HG02981 (cell line): ENCODE results near the gene TCEANC2.

Experiments
- ATAC-seq: cut with Tn5 transposase; IDR thresholded peaks from one replicate; pipeline ENCODE4 v1.9.1; 2021; ENCODE audit warnings: mild to moderate bottlenecking, moderate library complexity; ENCODE audit not compliant: unreplicated experiment

TCEANC2 gene

DNA sequence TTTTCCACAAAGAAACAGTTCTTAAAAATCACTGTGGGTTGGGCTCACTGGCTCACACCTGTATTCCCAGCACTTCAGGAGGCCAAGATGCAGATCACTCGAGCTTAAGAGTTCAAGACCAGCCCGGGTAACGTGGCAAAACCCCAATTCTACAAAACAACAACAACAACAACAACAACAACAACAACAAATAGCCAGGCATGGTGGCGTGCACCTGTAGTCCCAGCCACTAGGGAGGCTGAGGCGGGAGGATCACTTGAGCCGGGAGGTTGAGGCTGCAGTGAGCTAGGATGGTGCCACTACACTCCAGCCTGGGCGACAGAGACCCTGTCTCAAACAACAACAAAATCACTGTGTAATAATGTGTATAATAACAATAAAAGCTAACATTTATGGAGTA lies 58.6 kb downstream of the TCEANC2 start:
- ATAC-seq: no peak

DNA sequence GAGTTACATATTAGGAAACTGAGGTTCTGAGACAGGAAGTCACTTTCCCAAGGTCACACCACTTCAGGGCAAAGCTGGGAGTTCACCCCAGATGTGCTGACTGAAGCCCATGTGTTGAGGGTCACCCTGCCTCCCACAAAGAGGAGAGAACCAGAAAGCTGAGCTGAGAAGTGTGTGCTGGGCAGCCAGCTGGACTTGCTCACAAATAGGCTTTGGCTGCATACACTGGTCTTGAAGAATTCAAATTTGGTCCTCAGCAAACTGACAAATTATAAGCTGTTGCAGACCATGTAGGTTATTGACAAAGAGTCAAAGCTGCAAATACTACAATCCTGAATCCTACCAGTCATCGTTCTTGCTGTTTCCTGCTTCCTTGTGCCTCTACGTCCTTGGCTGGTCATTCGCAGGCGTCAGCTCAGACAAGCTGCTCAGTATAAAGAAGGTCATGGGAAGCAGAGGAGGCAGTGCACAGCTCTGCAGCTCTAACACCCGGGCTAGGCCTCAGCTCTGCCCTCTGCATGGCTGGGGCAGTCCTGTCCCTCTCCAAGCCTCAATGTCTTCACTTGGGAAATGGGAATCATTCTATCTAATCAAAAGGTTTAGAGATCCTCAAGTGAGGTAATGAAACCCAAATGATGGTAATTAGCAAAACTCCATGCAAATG lies 59.4 kb downstream of the TCEANC2 start:
- no peak for ATAC-seq

DNA sequence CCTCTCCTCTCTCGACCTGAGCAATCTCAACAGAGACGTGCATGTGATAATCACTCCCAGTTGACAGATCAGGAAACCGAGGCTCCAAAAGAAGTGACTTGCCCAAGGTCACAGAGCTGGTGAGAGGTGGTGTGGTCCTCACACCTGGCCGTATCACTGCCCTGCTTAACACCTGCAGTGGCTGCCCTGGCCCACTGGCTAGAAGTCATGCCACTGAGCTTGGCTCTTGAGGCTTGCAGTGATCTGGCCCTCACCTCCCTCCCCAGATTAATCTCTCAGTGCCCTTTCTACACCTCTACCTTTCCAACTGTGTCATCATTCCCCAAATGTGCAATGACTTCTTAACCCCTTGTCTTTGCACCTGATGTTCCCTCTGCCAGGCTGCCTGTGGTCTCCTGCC lies 60.6 kb downstream of the TCEANC2 start:
- no peak for ATAC-seq

- no peak for ATAC-seq
These were observed 61.5 kb downstream of the TCEANC2 start for GRCh38 chr1:54114955-54115354.

DNA sequence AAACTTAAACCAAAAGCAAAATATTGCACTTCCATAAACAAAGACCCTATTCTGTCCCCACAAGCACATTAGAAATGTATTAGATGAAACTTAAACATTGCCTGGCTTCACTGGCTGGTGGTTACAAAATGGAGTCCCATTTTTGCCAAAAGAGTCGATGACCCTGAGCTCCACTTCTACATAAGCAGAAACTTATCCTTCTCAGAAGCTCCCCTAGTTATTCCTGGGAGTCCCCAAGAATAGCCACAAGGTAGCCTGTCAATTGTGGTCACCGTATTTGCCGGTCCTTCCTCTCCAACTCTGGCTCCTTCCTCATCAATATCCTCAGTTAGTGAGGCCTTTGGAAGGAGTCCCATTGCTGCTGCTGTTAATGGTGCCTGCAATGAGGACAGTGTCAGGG lies 62.1 kb downstream of the TCEANC2 start:
- ATAC-seq: no peak

DNA sequence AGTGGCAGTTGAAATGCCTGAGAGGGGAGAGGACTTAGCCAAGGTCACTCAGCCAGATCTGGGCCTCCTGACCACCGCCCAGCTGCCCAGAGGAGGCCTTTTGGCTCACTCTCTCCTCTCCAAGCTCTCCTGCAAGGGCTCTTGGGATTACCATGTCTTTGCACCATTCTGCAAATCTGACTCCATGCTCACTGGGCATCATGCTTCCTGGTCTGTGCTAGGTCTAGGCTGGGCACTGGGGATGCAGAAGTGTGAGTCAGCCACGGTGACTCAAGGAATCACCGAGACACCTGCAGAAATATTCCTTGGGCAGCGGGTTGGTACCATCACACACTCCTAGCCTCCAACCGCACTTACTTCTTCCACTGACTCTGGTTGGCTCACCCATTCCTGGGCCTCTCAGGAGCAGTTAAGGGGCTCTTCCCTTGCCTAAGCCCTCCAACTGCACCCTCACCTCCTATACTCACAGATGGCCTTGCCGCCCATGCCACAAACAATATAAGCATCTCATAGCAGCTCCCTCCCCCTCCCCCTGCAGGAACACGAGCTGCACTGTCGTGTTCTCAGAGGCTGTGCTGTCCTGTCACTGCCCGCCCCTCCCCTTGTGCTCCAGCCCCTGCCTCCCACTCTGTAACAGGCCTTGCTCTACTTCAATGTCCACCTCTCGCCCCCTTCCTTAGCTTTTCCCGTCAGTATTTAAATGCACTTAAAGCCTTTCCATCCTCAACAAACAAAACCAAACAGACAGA lies 64.6 kb downstream of the TCEANC2 start:
- no peak for ATAC-seq

GRCh38 chr1:54118704-54119103 lies 65.3 kb downstream of the TCEANC2 start:
- ATAC-seq: no peak

GRCh38 chr1:54120018-54120697 lies 66.8 kb downstream of the TCEANC2 start:
- ATAC-seq: no peak

GRCh38 chr1:54120698-54121481 lies 67.5 kb downstream of the TCEANC2 start:
- ATAC-seq: no peak

DNA sequence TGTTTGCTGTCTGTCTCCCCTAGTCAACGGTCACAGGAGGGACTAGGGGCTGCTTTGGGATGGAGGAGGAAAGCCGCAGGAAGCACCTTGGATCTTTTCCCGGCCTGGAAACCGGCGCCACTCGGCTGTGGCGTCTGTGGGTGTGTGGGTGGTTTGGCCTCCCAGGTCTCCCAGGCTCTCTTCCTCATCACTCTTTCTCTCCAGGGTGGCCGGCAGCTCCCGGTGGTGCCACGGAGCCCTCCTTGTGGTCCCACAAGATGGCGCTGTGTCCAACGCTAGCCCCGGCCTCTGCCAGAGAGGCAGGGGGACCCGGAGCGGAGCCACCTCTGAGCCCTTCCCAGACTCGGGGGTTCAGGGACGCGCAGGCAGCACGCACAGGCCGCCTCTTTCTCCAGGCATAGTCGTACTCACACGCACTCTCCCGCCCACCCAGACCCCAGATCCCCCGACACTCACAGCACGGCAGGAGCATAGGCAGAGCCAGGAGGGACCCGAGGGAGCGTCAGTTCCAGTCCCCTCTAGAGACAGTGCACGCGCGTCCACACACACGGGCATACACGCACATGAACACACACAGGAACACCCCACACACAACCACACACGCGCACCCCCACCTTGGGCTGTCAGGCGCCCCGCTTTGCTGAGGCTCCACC lies 68.2 kb downstream of the TCEANC2 start:
- no peak for ATAC-seq

DNA sequence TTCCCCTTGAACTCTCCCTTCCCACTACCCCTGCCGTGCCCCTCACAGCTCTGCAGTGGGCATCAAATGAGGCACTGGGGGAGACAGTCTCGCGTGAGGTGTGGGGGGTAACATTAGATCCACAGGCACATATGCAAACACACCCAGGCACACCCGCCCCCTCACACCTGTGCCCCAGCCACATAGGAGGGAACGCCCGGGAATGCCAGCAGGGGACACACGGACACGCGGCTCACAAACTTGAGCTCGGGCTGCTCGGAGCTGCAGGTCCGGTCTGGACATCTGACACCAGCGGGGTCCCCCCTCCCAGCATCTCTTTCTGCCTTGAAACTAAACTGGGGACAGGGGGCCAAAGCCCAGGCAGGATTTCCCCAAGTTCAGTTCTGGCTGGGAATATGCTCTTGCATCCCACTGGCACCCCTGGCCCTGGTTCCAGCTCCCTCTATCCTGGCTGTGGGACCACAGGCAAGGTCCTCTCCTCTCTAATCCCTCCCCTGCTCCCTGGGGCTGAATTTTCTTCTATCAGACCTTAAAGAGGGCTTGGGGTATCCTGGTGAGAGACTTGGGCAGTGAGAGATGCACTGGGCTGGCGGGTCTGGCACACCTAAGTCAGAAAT lies 68.8 kb downstream of the TCEANC2 start:
- no peak for ATAC-seq

- ATAC-seq: no peak
These were observed 69.6 kb downstream of the TCEANC2 start for GRCh38 chr1:54122992-54123391.

DNA sequence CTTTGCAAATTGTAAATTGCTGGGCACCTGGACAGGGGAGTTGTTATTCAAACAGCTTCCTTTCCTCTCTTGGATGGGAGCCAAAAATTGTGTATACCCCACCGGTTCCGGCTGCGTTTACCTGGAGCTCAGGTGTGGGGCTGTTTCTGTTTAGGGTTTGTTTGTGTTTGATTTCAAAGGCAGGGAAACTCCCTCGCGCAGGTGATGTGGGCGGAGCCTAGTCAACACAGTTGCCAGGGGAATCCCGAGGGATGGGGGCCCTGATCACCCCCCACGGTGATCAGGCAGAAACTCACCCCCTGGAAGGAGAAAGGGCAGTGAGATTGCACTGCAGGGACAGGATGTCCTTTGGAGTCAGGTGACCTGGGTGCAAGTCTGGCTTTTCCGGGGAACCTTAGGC lies 71.1 kb downstream of the TCEANC2 start:
- no peak for ATAC-seq

DNA sequence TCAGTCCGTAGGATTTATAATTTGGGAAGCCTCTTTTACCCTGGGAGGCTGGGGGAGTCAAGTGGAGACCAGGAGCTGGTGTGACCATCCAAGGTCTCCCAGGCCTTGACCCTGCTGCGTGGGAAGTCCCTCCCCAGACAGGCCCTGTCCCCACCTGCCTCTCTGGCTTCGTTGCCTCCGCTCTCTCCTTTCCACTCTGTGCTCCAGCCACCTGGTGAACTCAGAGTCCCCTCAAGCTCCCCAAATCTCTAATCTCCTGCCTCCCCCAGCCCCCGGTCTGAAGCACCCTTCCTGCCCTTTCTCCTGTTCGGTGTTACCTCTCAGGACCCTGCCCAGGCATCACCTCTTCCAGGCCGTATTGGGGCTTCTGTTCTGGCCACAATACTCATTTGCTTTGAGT lies 71.5 kb downstream of the TCEANC2 start:
- no peak for ATAC-seq

- ATAC-seq: no peak
These were observed 72.1 kb downstream of the TCEANC2 start for GRCh38 chr1:54125386-54126070.

DNA sequence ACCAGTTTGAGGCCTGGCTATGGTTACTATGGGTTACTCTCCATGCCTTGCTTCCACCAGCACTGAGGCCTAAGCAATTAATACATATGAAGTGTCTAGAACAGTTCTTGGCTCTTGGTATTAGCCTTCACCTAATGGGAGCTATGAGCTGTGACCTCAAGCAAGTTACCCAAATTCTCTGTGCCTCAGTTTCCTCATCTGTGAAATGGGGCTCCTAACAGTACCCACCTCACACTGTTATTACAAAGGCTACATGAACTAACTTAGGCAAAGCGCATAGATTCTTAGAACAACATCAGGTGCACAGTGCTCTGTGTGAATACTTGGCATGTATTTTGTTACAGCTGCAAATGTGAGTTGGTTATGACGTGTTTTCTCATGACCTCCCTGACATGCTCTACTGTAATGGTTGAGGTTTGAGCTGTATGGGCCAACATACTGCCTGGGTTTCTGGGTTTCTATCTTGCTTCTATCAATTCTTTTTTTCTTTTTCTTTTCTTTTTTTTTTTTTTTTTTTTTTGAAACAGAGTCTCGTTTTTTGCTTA lies 72.9 kb downstream of the TCEANC2 start:
- no peak for ATAC-seq

DNA sequence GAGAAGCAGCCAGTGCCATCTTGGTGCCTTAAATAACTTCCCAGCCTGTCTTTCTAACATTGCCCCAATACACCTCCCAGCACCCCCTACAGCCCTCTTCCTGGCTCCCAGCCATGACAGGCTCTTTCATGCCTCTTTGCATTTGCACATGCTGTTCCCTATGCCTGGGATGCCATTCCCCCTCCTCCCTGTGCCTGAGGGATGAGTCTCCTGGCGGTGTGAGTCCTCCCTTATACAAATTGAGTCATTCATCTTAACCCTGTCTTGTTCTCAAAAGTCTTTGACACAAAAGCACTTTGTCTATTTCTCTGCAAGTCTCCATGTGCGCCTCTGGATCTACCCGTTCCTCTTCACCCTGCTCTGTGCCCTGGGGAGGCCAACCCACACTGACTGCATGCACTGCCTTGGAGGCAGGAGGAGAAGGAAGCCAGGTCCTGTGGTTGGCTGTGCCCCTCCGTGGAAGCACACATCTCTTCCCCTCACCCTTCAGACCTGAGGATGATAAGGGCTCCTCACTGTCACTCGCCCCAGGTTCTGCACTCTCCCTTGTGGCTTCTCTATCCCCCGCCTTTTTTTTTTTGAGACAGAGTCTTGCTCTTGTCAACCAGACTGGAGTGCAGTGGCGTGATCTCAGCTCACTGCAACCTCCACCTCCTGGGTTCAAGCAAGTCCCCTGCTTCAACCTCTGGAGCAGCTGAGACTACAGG lies 74.3 kb downstream of the TCEANC2 start:
- ATAC-seq: no peak

DNA sequence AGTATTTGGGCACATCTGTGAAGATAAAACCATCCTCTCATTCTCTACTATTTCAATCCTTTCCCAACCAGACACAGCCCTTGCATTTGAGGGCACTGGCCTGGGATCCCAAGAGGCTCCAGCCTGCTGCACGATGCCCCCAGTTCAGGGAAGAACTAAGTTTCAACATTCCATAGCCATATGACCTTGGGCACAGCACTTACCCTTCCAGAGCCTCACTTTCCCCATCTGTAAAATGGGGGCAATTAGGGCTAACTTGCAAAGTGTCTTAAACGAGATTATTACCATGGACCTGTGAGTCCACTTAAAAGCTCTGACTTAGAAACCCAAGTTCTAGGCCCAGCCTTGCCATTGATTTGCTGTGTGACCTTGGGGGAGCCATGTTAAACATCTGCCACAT lies 76.5 kb downstream of the TCEANC2 start:
- no peak for ATAC-seq

DNA sequence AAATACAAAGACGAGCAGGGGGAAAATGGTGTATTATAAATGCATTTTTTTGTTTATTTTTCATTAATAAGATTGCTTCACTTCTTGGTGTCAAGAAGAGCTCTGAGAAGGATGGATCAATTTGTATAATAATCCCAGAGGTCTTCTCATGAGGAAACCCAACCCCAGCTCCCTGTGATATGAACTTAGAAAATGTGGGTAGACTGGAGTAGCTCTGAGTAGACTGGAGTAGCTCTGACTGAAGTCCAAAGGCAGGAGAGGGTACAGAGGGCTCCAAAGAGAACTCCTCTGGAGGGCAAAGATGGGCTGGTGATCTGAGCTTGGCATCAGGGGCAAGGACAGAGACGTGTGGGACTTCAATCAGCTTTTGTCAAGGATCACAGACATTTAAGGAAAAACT lies 78.0 kb downstream of the TCEANC2 start:
- no peak for ATAC-seq
